Measurements from ENCODE around the gene CFAP97D2. TPM values are rescaled to one million over a fixed set of nuclear protein-coding genes. Genes with fewer than 3 reads are reported as not detected.

The CFAP97D2 gene
- total RNA-seq, 1 donor from 2014 or later, result not detected

GRCh38 chr13:114166381-114167131, 12.5 kb upstream of the CFAP97D2 start:
- H3K4me3 ChIP-seq, result no peak overlapping the region
- TF ChIP-seq, protein P1, sequence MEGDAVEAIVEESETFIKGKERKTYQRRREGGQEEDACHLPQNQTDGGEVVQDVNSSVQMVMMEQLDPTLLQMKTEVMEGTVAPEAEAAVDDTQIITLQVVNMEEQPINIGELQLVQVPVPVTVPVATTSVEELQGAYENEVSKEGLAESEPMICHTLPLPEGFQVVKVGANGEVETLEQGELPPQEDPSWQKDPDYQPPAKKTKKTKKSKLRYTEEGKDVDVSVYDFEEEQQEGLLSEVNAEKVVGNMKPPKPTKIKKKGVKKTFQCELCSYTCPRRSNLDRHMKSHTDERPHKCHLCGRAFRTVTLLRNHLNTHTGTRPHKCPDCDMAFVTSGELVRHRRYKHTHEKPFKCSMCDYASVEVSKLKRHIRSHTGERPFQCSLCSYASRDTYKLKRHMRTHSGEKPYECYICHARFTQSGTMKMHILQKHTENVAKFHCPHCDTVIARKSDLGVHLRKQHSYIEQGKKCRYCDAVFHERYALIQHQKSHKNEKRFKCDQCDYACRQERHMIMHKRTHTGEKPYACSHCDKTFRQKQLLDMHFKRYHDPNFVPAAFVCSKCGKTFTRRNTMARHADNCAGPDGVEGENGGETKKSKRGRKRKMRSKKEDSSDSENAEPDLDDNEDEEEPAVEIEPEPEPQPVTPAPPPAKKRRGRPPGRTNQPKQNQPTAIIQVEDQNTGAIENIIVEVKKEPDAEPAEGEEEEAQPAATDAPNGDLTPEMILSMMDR (IDR thresholded peaks at IDR 0.05), result no peak
- H3K4me1 ChIP-seq, result peaks cover 25% of the 10 kb centered on the region
- no peaks in the 10 kb centered on the region for H3K27me3 ChIP-seq
- ATAC-seq (no peak), DNase-seq (no peak)
- H3K36me3 ChIP-seq, result no peaks in the 10 kb centered on the region
- H3K27ac ChIP-seq, result no peak overlapping the region
- intact Hi-C loops (cut with DNase I), result no loop called here
- no peaks in the 10 kb centered on the region for H3K9me3 ChIP-seq

DNA sequence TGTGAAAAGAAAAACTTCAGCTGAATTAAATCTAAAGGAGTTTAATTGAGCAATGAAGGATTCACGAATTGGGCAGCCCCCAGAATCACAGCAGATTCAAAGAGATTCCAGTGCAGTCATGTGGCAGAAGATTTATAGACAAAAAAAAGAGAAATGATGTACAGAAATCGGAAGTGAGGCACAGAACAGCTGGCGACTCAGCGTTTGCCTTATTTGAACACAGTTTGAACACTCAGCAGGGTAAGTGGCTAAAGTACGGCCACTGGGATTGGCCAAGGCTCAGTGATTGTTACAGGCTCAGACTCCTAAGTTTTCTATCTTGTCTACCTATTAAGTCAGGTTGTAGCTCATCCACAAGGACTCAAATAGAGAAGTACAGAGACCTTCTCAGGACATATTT, 11.6 kb upstream of the CFAP97D2 start:
- Histone ChIP-seq H3K4me1 (peaks cover 16% of the 10 kb centered on the region), H3K27me3 (no peaks in the 10 kb centered on the region), H3K9me3 (no peaks in the 10 kb centered on the region), H3K36me3 (no peaks in the 10 kb centered on the region), H3K4me3 (no peak overlapping the region), H3K27ac (no peak overlapping the region)
- intact Hi-C loops (cut with DNase I), result no loop called here
- ATAC-seq (peak; percentile 73), DNase-seq (no peak)
- TF ChIP-seq, protein P1 (IDR thresholded peaks at IDR 0.05), result no peak

DNA sequence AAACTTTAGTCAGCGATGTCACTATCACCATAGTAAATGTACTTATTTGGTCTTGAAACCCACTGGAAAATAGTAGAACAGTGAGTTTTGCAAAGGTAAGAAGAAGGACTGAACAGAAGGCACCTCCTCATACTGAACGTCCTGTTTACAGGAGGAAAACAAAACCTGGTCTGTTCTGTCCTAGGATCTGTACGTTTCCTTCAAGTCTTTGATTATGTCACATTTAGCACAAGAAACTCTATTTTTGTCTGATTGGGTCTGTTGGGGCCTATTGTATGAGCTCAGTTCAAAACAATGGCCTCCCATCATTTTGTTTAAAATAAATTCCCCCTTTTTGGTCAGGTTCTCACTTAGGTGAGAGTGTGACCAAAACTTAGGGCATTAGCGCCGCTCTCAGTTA, 11.2 kb upstream of the CFAP97D2 start:
- peaks cover 4% of the 10 kb centered on the region for H3K9me3 ChIP-seq
- ATAC-seq (no peak), DNase-seq (no peak)
- H3K36me3 ChIP-seq, result no peaks in the 10 kb centered on the region
- intact Hi-C loops (cut with DNase I), result no loop called here
- no peaks in the 10 kb centered on the region for H3K27me3 ChIP-seq
- TF ChIP-seq, protein P1 (IDR thresholded peaks at IDR 0.05), result no peak
- no peak overlapping the region for H3K27ac ChIP-seq
- H3K4me3 ChIP-seq, result no peak overlapping the region
- H3K4me1 ChIP-seq, result peaks cover 12% of the 10 kb centered on the region

DNA sequence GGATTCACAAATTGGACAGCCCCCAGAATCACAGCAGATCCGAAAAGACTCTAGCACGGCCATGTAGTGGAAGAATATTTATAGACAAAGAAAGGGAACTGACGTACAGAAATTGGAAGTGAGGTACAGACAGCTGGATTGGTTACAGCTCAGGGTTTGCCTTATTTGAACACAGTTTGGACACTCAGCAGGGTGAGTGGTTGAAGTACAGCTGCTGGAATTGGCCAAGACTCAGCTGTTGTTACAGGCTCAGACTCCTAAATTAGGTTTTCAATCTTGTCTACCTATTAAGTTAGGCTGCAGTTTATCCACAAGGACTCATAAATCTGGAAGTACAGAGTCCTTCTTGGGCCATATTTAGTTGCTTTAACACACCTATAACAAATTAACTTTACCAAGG, 5.8 kb upstream of the CFAP97D2 start:
- Histone ChIP-seq H3K27me3 (no peaks in the 10 kb centered on the region), H3K4me3 (no peak overlapping the region), H3K36me3 (no peaks in the 10 kb centered on the region), H3K4me1 (no peaks in the 10 kb centered on the region), H3K9me3 (peaks cover 11% of the 10 kb centered on the region), H3K27ac (no peak overlapping the region)
- intact Hi-C loops (cut with DNase I), result no loop called here
- DNase-seq (no peak), ATAC-seq (no peak)
- TF ChIP-seq, protein P1 (IDR thresholded peaks at IDR 0.05), result no peak

- Histone ChIP-seq H3K27ac (no peak overlapping the region), H3K9me3 (peaks cover 11% of the 10 kb centered on the region), H3K4me1 (no peaks in the 10 kb centered on the region), H3K27me3 (no peaks in the 10 kb centered on the region), H3K4me3 (no peak overlapping the region), H3K36me3 (no peaks in the 10 kb centered on the region)
- DNase-seq (no peak), ATAC-seq (no peak)
- TF ChIP-seq, protein P1 (IDR thresholded peaks at IDR 0.05), result no peak
- intact Hi-C loops (cut with DNase I), result no loop called here
Measured at GRCh38 chr13:114173745-114174144, 5.3 kb upstream of the CFAP97D2 start.

Data from upper lobe of right lung (tissue), 1 donor.